ENCODE measurements around the gene LRRC27.
"Not testable (repeated sequence)": the region's sequence is repeated elsewhere in the genome, so short reads cannot be mapped to it uniquely, and the experiment has no call there.

The LRRC27 gene

GRCh38 chr10:132339276-132339675, 7.3 kb downstream of the LRRC27 start:
- no peak for DNase-seq

DNA sequence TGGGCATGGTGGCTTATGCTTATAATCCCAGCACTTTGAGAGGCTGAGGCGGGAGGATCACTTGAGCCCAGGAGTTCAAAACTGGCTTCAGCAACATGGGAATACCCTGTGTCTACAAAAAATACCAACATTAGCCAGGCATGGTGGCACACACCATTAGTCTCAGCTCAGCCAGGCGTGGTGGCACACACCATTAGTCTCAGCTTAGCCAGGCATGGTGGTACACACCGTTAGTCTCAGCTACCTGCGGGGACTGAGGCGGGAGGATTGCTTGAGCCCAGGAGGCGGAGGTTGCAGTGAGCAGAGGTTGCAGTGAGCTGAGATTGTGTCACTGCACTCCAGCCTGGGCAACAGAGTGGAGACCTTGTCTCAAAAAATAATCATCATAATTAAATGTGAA, 9.0 kb downstream of the LRRC27 start:
- DNase-seq, result no peak

DNA sequence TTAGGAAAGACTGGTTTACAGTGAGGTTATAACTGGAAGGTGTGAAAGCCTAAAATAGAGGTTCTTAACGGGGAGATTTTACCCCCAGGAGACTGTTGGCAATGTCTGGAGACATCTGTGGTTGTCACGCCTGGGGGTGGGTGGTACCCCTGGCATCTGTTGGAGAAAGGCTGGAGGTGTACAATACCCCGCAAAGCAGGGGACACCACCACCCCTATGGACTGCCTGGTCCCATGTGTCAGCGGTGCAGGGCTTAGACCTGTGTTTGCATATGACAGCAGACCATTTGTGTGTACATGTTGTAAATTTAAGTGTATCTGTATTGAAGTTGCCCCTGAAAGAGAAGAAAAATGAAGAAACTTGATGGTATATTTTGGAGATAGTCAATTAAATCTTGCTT, 9.8 kb downstream of the LRRC27 start:
- DNase-seq, result no peak

DNA sequence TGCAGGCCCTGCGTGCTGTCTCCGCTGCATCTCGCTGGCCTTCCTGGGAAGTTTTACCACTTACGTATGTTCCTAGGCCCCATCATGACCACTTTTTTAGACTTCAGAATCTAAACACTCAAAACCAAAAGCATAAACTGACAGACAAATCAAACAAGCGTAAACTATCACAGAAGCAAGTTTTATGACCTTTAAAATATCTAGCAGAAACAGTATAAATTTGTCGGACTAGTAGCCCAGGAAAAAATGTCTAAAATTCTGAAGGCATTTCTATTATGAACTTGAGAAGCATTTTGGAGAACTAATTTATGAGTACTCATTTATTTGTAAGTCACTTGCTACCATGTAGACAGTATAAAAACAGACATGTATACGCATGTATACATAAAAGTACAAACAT, 10.6 kb downstream of the LRRC27 start:
- DNase-seq, result no peak

GRCh38 chr10:132344386-132344785, 12.4 kb downstream of the LRRC27 start:
- no peak for DNase-seq

GRCh38 chr10:132345345-132345744, 13.4 kb downstream of the LRRC27 start:
- no peak for DNase-seq

DNA sequence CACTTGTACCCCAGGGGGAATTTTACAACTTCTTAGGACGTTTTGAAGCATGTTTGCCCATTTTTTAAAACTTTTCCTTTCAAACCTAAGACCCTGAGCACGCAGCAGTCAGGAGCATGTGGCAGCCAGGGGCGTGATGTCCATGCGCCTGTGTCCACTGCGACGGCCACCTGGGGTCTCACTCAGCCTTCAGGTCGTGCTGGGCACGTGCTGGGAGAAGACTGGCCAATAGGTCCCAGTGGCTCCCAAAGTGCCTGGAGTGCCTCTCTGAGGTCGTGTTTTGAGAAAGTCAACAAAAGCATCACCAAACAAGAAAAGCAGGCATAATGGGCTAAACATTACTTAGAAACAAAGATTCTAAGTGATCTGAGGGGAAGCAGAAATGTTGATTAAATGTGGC, 14.8 kb downstream of the LRRC27 start:
- no peak for DNase-seq

- no peak for DNase-seq
These were observed 15.4 kb downstream of the LRRC27 start for GRCh38 chr10:132347211-132347930.

DNA sequence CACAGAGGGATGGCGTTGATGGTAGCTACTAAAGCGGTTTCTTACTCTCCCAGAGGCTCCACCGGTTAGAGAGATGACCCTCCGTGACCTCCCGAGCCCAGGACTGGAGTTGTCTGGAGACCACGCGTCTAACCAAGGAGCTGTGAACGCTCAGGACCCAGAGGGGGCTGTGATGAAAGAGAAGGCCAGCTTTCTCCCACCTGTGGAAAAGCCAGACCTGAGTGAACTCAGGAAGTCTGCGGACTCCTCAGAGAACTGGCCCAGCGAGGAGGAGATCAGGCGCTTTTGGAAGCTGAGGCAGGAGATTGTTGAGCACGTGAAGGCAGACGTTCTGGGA, 15.9 kb downstream of the LRRC27 start:
- DNase-seq, result no peak

DNA sequence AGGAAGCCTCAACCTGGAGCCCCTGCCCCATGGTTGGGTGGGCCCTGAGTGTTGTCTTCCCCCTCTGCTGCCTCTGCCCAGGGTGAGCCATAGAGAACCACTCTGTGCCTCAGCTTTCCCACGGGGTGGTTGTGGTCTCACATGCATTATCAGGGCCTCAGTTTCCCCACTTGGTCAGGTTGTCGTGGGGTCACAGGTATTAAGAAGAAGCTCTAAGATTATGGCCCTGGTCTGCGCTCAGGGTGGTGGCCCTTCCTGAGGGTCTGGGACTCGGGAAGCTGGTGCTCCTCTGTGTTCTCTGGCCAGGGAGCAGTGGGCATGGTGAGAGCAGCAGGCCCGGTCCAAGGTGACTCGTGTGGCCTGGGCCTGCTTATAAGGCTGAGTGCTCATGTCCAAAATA, 17.8 kb downstream of the LRRC27 start:
- DNase-seq, result no peak

DNA sequence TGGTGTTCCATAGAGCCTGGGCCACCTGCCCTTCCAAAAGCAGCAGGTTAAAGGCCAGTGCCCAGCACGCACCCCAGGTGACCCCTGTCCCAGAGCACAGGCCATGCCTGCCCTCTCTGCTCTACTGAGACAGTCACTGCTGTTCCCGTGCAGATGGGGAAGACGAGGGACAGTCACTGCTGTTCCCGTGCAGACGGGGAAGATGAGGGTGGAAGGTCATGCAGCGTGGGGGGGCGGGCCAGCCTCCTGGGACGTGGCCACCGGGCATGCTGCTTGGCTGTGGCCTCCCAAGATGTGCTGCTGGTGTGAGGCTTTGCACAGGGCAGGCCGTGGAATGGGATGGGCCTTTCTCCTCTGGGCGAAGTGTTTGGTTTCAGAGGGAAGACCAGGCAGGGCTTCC, 18.4 kb downstream of the LRRC27 start:
- DNase-seq, result no peak

DNA sequence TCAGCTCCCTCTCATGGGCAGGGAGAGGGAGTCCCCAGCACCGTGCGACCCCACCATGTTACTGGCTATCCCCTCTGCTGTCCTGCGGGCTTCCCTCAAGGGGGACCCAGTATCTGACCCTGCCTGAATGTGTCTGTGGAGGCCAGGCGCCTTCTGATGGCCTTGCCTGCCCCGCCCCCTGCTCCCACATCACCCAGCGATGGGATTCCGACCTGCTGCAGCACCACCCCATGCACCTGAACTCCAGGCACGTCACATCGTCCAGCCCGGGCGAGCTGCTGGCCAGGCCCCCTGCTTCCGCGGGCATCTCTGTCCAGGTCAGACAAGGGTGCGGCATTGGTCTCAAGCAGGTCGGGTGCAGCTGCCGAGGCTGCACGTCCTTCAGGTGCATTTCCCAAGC, 19.0 kb downstream of the LRRC27 start:
- no peak for DNase-seq

DNA sequence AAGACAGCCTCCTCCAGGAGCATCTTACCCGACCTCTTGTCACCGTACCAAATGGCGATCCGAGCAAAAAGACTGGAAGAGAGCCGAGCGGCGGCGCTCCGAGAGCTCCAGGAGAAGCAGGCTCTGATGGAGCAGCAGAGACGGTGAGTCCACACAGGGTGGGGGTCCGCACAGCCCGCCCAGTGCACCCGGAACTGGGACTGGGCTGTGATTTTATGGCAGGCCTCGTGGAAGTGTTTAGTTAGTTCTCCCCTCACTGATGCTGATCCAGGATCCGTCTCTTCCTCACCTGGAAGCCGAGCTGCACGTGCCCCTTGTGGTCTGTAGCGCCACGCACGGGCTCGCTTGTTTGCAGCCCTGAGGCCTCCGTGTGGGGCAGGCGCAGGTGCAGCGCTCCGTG, 19.6 kb downstream of the LRRC27 start:
- no peak for DNase-seq

DNA sequence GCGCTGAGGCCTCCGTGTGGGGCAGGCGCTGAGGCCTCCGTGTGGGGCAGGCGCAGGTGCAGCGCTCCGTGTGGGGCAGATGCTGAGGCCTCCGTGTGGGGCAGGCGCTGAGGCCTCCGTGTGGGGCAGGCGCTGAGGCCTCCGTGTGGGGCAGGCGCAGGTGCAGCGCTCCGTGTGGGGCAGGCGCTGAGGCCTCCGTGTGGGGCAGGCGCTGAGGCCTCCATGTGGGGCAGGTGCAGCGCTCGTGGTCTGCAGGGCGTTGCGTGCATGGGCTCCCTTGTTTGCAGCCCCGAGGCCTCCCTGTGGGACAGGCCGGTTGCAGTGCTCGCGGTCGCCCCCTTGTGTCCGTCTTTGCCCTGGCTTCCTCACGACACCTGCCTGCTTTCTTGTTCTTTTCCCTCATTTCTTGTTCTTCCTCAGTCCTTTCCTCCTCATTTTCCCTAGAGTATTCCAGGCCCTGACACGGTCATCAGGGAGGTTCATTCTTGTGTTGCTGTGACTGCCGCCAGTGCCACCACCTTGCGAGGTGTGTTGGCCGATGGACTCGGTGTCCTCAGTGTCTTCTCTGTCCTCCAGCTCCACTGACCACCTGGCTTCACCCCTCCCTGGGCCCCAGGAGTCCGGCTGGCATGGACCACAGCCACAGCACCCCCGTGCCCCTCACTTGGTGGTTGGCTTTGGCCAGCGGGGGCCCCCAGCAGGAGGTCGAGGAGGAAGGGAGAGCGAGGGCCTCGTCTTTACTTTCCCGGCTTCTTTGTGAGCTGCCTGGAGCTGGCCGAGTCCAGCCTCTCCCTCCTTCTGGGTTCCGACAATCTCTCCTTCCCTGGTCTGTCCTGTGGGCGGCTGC, 20.7 kb downstream of the LRRC27 start:
- not testable (repeated sequence) for DNase-seq

DNA sequence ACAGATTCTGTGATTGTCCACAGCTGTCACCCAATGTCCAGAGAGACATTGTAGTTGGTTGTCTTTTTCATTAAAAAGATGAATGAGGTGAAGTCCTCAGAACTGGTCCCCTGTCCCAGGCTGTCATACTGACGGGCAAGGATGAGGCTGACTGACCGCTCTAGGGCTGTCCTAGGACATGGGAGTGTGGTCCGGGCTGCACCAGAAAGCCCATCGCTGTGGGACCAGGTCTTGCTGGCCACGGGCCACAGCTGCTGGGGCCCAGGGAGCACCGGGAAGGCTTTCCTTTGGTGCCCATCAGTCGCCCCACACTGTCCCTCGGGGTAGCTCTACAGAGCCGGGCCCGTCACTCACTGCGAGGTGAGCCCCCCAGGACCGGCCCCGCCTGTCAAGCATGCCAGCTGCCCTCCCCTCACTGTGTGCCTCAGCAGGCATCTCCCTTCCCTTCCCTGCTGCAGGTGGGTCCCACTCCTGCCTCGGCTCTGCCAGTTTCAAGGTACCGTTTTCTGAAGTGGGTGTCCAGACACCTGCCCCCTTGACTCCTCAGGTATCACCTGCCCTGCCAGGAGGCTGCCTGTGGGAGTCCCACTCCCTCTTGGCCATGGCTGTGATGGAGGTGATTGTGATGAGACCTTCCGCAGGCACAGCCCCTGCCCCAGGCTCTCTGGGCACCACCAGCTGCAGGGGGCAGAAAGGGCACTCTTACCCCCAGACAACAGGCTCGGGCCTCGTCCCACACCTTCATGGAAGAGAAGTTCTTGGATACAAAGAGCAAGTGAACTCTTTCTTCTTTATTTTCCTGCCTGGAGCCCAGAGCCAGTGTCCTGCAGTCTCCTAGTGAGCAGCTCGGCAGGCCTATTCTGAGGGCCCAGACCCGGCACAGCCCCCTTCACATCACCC, 21.7 kb downstream of the LRRC27 start:
- DNase-seq, result no peak

GRCh38 chr10:132354356-132355094, 22.5 kb downstream of the LRRC27 start:
- no peak for DNase-seq

DNA sequence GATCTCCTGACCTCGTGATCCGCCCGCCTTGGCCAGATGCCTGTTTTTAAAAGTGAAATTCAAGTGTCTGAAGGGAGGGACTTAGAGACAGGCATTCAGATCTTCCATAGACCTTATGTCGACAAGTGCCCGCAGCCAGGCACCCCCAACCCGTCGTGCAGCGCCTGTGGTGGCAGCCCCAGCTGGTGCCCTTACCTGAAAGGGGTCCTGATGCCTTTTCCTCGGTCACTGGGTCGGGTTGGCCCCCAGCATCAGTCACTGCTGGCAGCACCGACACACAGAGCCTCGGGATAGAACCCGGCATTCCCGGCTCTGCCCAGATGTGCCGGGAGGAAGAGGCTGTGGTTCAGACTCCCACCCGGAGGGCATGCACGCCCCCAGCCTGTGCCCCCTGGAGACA, 23.3 kb downstream of the LRRC27 start:
- DNase-seq, result no peak

DNA sequence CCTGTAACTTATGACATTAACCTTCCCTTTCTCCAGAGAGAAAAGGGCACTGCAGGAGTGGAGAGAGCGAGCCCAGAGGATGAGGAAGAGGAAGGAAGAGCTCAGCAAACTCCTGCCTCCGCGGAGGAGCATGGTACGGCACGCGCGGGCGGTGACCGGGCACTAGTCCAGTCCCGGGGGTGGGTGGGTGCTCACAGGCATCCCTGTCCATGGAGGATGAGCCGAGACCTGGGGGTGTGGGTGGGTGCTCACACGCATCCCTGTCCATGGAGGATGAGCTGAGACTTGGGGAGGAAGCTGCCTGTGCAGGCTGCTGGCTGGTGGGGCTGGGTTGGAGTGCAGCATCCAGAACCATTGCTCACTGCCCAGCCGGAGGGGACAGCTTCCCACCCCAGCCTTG, 23.8 kb downstream of the LRRC27 start:
- DNase-seq, result no peak

- no peak for DNase-seq
These were observed 24.7 kb downstream of the LRRC27 start for GRCh38 chr10:132356621-132357195.

GRCh38 chr10:132357286-132358058, 25.5 kb downstream of the LRRC27 start:
- DNase-seq, result no peak

- DNase-seq, result peak; percentile 48
These were observed 27.5 kb downstream of the LRRC27 start for GRCh38 chr10:132359305-132360040.
